GM19351 (cell line): Measurements from ENCODE around the gene GCK.

ENCODE experiments used
- ATAC-seq: cut with Tn5 transposase; IDR thresholded peaks from one replicate; pipeline ENCODE4 v1.9.1; 2021; ENCODE audit warnings: mild to moderate bottlenecking, moderate library complexity; ENCODE audit not compliant: unreplicated experiment

GCK gene

DNA sequence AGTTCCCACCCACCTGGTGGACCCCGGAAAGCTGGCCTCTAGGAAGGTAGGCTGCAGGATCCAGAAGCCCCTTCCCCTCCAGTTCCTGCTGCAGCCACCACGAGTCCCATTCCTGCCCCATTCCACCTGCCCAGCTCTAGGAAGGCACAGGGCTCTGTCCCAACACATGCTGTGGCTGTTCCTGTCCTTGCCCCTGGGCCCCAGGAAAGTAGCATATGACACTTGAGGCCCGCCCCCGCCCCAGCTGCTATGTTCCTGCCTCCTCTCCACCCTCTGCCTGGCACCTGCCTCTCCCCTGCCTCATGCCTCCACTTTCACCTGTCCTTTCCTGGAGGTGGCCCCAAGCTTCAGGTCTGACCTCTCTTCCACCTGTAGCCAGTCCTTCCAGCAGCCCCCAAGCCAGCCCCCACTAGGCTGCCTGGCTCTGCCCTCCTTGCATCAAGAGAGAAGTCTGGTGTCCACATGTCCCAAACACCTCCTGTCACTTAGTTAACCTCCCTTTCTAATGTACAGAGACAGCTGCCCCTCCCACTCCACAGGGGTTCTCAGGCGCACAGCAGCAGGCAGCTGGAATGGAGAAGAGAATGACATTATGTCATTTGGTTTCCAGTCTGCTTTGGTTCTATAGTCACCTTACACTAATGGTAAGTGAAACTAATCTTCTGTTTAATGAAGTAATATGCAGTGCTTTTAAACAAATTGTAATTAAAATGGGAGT is 34.3 kb upstream of the GCK start:
- ATAC-seq: no peak

DNA sequence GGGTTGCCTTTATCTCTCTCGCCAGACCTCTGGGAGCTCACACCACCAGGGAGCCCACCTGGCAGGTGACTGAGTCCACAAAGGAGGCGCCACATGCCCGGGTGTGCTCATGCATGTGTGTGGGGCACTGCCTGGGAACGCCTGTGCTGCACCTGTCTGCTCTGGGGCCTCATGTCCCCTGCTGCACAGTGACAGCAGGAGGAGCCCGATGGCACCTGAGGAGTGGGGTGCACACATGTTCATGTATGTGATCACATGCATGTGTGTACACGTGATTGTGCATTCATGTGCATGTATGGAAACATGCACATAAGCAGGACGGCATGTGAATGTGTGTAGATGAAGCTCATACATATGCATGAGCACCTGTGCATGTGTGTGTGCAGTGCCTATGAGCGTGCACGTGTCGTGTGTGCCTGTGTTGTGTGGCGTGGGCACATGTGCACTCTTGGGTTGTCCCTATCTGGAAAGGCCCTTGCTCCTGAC is 33.6 kb upstream of the GCK start:
- no peak for ATAC-seq

DNA sequence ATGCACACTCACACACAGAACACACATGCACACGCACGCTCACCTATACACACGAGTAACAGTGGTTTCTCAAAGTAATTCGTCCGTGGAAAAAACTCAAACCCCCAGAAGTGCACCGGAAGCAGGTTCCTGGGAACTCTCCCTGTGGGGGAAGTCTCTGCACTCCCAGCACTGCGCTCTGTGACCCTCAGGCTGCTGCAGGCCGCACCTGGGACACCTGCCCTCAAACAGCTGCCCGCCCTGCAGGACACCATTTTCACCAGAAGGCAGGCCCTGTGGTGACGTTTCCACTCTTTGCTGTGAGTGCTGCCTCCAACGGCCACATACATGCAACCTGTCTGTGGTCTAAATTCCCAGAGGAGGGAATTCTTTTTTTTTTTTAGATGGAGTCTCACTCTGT is 32.8 kb upstream of the GCK start:
- ATAC-seq: no peak

DNA sequence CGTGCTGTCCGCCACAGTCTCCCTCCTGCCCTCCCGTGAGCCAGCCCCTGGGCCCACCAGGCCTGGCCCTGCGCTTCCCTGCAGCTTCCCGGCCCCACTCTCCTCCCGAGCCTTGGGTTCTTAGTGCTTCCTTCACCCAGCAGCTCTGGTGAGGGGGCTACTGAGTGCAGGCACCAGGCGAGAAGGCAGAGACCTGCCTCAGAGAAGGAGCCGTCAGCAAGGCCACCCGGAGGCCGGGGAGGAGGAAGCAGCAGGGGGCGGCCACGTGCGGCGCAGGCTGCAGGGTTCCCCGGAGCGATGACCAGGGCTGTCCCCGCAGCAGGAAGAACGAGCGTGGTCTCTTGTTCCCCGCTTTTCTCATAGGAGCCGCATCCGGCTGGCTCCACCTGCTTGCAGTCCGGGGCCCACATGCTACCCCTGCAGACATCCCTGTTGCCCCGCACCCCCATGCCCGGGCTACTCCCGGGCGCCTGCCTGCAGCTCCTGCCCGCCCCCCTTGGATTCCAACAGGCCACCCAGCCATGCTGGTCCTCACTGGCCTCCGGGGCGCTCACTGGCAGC is 32.1 kb upstream of the GCK start:
- ATAC-seq: no peak

DNA sequence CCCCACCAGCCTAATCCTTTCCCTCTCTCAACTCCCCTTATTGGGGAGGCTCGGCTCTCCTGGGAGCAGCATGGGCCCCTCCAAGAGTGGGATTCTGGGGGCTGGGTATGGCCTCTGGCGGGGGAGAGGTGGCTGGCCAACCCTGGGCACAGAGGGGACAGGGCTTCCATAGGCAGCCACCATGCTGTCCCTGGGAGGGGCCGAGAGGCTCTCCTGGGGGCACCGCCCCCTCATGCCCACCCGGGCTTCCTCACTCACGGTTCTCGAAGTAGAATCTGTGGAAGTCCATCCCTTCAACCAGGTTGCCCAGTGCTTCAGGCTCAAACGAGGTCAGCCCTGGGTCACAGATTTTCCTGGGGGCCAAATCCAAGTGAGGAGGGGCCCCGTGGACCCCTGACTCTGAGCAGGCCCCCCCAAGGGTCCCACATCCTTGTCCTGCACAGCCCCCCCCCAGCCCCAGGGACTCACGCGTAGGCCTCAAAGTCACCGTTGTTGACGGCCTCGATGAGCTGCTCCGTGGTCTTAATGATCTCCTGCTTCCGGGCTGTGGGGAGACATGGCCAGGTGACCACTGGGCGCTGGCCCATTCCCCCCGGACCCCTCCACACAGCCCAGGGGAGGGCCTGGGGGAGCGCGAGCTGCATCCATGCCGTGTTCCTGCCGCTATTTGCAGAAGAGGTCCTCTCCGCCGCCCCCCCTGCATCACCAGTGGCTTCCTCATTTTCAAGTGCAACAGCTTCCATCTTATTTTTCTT is 31.3 kb upstream of the GCK start:
- no peak for ATAC-seq

DNA sequence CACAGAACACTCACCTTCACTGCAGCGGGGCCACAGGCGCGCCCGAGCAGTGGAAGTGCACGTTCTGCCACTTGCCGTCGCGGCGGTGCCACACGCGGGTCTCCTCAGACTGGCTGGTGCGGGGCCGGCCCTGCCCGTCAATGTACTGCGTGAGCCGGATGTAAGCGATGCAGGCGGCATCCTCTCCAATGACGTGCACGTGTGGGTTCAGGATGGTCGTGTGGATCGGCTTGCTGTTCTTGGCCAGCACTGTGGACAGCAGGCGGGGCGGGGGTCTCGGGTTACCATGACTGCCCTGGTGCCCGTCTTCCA is 30.8 kb upstream of the GCK start:
- no peak for ATAC-seq

DNA sequence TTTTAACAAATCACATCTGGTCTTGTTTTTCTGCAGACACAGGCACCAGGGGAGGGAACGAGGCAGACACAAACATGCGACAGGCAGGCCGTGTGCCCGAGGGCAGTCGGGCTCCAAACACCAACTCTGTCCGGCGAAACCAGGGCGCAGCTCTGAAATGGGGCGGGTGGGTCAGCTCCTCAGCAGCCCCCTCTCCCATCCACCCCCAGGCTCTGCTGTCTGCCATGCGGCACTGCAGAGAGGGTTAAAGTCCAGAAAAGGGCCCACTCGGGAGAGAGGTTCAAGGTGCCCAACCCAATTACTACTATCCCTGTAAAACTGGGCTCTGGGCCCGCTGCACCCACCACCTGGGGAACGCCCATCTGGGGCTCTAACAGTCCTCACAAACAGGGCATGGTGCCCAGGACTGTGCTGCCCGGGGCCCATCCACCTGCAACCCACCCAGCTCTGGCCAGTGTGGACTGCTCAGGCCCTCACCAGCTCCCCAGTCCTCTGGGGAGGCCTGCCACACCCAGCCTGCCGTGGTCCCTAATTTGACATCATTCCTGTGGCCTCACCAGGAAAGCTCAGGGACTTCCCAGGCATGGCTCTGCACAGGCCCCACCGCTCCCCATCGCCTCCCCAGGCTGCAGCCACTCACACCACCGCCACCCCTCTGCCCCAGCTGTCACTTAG is 30.3 kb upstream of the GCK start:
- ATAC-seq: no peak

DNA sequence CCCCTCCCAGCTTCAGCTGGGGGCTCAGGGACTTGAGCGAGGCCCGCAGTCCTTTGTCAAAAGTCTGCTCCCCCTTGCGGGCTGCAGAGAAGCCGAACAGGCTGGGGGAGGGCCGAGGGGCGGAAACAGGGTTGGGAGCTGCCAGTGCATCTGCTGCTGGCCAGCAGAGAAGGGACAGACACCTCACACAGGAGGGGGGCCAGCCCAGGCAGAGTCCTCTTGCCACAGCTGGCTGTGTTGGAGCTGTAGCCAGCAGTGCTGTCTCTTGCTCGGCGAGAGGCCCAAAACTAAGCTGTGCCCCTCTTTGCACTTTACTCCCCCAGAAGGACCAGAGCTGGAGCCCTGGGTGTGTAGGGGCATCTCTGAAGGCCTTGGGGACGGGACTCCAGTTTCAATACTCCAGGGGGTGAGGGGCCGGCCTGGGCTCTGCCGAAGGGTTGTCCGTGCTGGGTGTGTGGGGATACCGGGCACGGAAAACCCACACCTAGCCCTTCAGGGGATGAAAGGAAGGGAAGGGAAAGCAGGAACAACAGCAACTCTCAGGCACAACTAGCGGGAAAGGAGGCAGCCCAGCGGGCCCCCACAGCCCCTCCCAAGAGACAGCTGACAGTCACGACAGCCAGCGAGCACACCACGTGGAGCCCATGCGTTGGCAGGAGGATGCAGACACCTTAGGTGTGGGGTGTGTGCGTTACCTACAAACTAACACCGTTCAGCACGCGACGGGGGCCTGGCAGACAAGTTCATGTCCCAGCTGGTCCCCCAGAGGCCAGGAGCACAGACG is 29.4 kb upstream of the GCK start:
- no peak for ATAC-seq

DNA sequence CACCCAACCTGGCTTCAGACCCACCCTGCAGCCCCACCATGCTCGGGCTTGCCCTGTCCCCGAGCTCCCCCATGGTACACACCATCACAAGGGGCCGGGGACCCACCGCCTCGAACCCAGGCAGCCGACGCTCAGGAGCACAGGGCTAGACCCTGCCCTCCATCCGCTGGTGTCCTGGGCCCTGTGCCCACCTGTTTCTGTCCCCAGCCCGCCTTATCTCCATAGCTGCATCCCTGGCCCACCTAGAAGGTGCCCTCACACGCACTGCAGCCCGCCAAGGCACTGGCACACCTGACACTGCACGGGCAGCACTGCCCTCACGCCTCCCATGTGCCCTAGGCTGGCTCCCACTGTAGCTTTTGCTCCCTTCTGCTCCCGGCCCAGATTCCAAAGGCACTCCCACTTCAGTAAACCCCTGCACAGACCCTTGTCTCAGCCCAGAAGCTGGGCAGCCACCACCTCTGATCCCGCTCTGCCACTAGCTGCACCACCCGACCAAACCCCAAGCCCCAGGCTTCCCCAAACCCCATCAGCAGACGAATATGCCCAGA is 28.7 kb upstream of the GCK start:
- no peak for ATAC-seq

DNA sequence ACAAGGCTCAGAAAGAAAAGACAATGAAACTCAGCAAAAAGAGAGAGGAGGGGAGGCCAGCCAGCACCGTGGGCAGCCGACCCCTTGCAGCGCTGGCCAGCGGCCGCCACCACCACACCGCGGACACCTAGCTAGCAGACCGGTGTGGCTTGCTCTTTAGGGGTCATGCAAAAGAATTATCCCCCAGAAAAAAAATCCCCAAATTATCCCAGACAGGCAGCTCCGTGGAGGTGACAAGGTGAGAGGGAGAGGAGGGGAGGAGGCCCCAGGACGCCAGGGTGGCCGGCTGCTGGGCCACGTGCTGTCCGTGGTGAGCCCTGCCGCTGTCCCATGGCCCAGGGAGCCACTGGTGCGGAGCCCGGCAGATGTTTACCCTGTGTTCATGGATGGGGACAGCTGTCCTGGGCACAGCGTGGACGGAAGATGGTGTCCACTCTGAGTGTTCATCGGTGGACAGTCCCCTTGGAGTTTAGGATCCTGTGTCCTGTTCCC is 28.0 kb upstream of the GCK start:
- ATAC-seq: no peak

DNA sequence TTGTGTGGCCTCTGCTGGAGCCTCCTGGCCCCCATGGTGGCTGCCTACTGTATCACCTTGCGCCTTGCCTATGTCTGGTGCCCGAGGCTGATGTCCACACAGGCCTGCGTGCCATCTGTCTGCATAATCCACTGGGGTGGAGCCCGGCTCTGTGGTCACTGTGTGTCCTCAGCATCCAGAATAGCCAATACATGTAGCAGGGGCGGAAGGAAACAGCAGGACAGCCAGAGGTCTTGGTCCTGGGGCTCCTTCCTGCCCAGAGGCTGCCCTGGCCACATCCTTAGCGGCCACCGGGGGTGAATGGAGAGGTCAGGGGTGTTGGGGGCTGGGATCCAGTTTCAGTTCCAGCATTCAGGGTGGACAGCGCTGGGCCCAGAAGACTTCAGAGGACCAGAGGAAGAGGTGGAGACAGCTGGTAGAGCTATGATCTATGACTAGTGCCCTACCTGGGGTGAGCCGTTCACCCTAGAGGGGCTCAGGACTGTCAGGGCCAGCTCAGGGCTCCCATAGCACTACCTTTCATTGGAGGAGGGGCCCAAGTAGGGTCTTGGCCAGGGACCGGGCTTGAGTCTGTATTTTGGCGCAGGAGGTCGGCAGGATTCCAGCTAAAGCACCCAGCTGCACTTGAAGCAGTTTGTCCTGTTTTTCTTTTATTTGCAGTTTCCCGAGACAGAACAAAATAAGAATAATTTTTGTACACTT is 27.4 kb upstream of the GCK start:
- ATAC-seq: no peak

DNA sequence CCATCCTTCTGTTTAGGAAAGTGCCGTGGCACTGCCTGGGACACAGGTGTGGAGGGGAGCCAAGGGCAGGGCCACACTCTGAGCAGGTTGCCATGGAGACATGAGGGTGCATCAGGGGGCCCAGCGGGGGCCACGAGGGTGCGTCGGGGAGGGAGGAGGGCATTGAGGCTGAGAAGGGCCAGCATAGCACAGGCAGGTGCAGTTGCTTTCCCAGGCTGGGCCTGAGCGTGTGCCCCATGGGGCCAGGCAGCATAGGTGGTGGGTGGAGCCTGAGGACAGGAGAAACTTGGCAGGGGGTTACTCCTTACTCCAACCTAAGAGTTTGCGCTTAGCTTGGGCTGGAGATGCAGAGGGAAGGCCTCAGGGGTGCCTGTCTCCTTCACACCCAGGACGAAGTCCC is 26.8 kb upstream of the GCK start:
- no peak for ATAC-seq

DNA sequence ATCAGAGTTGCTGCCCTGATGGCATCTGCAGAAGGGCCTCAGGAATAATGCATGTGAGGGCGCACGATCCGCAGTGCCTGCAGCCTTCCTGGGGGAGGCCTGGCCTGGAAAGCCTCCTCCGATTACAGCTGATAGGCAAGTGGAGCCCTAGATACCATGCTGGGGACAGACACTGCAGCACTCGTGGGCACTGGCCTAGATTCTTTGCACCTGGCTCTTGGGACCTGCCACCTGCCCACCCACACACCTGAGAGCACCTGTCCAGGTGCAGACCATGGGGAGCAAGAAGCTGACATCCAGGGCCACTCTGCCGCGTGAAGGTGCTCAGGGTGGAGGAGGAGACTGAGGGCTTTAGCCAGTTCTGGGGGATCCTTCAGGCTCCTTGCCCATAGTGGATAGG is 26.3 kb upstream of the GCK start:
- ATAC-seq: no peak

DNA sequence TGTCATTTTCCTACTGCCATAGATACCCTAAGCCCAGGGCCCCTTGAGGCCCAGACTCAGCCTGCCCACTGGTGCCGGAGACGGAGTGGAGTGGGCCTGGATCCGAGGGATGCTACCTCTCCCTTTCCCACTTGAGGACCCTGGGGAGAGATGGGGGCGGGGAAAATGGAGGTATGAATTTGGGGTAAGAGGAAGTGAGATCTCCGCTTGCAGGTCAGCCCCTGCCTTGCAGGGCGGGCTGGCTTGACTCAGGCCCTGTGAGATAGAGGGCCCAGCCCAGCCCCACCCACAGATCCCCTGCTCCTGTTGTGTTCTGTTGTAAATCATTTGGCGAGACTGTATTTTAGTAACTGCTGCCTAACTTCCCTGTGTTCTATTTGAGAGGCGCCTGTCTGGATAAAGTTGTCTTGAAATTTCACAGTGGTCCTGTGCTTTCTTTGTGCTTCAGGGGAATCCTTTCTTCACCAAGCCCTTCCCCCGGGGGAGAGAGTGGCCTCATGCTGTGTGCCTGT is 24.7 kb upstream of the GCK start:
- ATAC-seq: peak; percentile 58

DNA sequence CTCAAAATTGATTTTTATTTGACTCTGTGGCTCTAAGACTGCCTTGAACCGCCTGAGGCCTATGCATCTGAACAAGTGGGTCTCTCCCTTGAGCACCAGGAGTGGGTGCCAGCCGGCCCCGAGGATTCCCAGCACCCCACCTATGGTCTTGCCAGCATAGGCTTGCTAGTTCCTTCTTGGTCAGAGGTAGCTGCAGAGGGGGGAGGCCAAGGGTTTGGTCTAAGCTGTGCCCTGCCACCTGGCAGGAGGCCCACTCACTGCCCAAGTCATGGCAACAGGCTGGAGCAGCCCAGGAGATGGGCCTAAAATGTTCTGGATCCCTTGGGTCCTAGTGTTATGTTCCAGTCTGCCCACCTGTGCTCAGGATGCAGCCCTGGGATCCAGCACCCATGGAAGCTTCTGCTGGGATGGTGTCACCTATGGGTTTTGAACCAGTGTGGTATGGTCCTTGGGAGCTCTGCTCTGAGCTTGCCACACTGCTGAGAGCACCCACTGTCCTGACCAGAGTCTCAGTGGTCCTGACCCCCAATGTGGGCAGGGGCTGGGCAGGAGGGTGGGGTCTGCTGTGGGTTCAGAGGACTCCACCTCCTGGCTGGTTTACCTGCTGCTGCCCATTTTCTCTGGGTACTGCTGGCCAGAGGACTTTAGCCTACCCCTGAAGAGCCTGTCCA is 24.1 kb upstream of the GCK start:
- no peak for ATAC-seq

DNA sequence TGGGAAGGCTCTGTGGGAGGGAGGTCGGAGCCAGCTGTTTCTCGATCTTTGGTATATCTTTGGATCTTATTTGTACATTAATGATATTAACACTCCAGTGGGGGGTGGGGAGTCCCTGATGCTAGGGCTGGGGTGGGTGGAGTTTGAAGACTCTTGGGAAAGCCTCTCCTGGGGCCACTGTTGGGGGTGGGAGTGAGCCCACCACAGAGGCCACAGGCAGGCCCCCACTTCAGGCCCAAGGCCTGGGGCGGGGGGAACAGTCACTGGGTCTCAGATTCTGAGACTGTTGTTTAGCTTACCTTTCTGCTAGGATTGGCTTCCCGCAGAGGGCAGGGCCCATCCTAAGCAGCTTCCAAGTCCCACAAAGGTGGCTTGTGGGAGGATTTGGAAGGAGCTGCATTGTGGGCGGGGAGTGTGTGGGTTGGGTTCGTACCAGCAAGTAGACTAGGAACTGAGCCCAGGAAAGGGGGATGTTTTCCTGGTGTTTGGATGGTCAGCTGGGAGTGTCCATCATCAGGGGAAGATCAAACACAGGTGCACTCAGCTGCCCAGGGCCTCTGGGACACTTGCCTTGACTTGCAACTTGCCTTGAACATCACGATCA is 23.4 kb upstream of the GCK start:
- no peak for ATAC-seq

DNA sequence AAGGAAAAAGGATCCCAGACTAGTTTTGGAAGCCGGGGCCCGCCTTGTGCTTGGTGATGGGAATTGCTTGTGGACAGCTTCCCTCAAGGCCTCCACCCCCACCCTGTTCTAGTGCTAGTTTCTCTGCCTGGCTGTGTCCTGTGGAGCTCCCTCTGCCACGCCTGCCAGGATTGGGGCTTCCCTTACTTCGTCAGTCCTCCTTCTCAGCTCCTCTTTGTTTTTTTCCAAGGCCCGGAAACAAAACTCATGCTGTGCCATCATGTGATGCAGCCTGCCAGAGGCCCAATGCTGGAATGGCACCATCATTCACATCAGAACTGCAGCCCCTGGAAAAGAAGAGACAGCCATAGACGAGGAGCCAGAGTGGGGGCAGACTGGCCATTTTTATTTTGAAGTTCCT is 22.8 kb upstream of the GCK start:
- ATAC-seq: no peak

DNA sequence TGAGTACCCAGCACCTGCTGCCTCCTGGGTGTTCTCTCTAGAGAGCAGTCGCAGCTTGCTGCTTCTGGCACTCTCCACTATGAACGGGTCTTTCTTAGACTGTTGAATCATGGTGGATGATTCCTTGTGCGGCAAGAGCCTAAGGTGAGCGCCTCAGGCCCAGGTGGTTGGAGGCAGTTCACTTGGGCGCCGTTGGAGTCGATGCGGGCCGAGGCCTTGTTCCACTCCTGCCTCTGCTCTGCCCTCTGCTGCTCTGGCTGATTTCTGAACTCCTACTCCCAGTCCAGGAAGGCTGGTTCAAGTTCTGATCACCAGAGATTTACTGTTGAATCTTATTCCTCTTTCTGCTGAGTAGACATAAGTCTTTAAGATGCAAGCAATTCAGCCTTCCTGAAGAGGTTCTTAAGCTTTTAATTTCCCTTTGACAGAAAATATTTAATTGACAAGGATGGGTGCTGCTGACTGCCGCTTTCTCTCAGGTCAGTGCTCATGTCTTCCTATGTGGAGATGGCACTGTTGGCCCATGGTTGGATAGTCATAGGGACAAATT is 22.0 kb upstream of the GCK start:
- ATAC-seq: no peak

DNA sequence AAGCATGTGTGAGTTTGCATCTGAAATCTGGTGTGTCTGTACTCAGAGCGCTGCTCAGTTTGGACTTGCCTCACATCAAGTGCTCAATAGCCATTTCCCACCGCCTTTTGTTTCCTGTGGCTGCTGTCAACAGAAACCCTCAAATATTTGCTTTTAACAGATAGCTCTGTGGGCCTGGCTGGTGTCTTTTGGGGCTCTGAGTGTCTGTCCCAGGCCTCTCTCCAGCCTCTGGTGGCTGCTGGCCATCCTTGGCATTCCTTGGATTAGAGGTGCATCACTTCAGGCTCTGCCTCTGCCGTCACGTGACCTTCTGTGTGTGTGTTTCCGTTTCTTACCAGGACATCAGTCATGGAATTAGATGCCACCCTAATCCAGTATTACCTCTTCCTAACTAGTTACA is 20.9 kb upstream of the GCK start:
- no peak for ATAC-seq
